Endothelial cell of umbilical vein (primary cell): ENCODE data around the gene ACVR2B. TPM values are rescaled to one million over a fixed set of nuclear protein-coding genes. Genes with fewer than 3 reads are reported as not detected.

Experiments
- BruUV-seq: library from RNA; stranded (reverse); fragments of 400-500 nt; replicated peaks from 2 replicates; lab custom pipeline; 2021; lab: Mats Ljungman, UMichigan
- CTCF ChIA-PET: fragments of 300-600, 350-600 bp; sonication (Branson Sonifier 250); formaldehyde crosslinking; loops from one replicate; lab custom pipeline; 2021; ENCODE audit warnings: antibody characterized with exemption, inconsistent platforms; lab: Charles Lee
- POLR2A ChIA-PET: fragments of 300-600, 350-600 bp; sonication (Branson Sonifier 250); formaldehyde crosslinking; loops from one replicate; lab custom pipeline; 2021; ENCODE audit warnings: antibody characterized with exemption, inconsistent platforms; lab: Charles Lee
- DNase-seq: peaks from one replicate; pipeline ENCODE4 v3.0.0-alpha.2; 2011; ENCODE audit warnings: low read depth, low spot score
- FAIRE-seq: peaks from 2 replicates; lab custom pipeline; 2011; peaks lifted over from hg19 to GRCh38; lab: Jason Lieb, UNC
- H2AFZ ChIP-seq: 2 replicates; pipeline ENCODE4 v1.6.0; 2012; ENCODE audit warnings: low read depth, low read length, control low read depth, inconsistent platforms
- H3K27ac ChIP-seq: 2 replicates; pipeline ENCODE4 v1.5.1; 2011; ENCODE audit warnings: low read depth, mild to moderate bottlenecking, control low read depth, low read length, moderate library complexity; ENCODE audit not compliant: insufficient read depth
- H3K27me3 ChIP-seq, 2 experiments: 2 replicates each; pipeline versions ENCODE4 v1.6.0 to v1.6.1; 2011; ENCODE audit warnings: low read length in 2 of 2, mixed read lengths in 1 of 2; ENCODE audit not compliant: control insufficient read depth in 2 of 2, insufficient read depth in 2 of 2
- H3K36me3 ChIP-seq, 2 experiments: 2 replicates in 1 of 2; 3 replicates in 1 of 2; pipeline ENCODE4 v1.5.1; 2011; ENCODE audit warnings: low read length in 2 of 2, mild to moderate bottlenecking in 1 of 2, moderate library complexity in 1 of 2; ENCODE audit not compliant: control insufficient read depth in 2 of 2, insufficient read depth in 2 of 2; ENCODE audit errors: extremely low read depth in 1 of 2
- H3K4me1 ChIP-seq: 3 replicates; pipeline ENCODE4 v1.5.1; 2011; ENCODE audit warnings: mild to moderate bottlenecking, low read length; ENCODE audit not compliant: control insufficient read depth, insufficient read depth; ENCODE audit errors: extremely low read depth
- H3K4me2 ChIP-seq: 2 replicates; pipeline ENCODE4 v1.6.1; 2011; ENCODE audit warnings: low read length, control low read depth, mixed read lengths; ENCODE audit not compliant: insufficient read depth
- H3K4me3 ChIP-seq, 3 experiments: fragments of 200-600 bp in 1 of 3; sonication (generic), shearing (Covaris generic) in 1 of 3; replicated peaks in 1 of 3; 2 replicates each; pipeline ENCODE4 v1.5.1; 2011 to 2016; ENCODE audit warnings: control low read depth in 3 of 3, low read length in 3 of 3, mild to moderate bottlenecking in 2 of 3, inconsistent platforms in 1 of 3, low read depth in 1 of 3, moderate library complexity in 1 of 3; ENCODE audit not compliant: insufficient read depth in 1 of 3
- H3K79me2 ChIP-seq: 2 replicates; pipeline ENCODE4 v1.6.0; 2012; ENCODE audit warnings: low read length, inconsistent platforms; ENCODE audit not compliant: control insufficient read depth, insufficient read depth
- H3K9ac ChIP-seq: replicated peaks from 2 replicates; pipeline ENCODE3; 2011; ENCODE audit warnings: low read length, control low read depth; ENCODE audit not compliant: insufficient read depth; ENCODE audit errors: extremely low read depth
- H3K9me1 ChIP-seq: replicated peaks from 3 replicates; pipeline ENCODE4 v1.6.0; 2011; ENCODE audit warnings: mild to moderate bottlenecking, low read length; ENCODE audit not compliant: control insufficient read depth, insufficient read depth; ENCODE audit errors: extremely low read depth
- H3K9me3 ChIP-seq: replicated peaks from 2 replicates; pipeline ENCODE4 v1.5.1; 2012; ENCODE audit warnings: low read length, inconsistent platforms; ENCODE audit not compliant: control insufficient read depth, insufficient read depth
- H4K20me1 ChIP-seq: replicated peaks from 2 replicates; pipeline ENCODE3; 2011; ENCODE audit warnings: mild to moderate bottlenecking, low read length; ENCODE audit not compliant: control insufficient read depth, insufficient read depth; ENCODE audit errors: extremely low read depth
- EZH2 ChIP-seq: IDR thresholded peaks from 2 replicates; pipeline ENCODE4 v1.6.1; 2012; ENCODE audit warnings: borderline replicate concordance, low read depth, mild to moderate bottlenecking, moderate library complexity, low read length, inconsistent platforms; ENCODE audit not compliant: severe bottlenecking
- FOS ChIP-seq: IDR thresholded peaks from 2 replicates; pipeline ENCODE4 v1.6.1; 2011; ENCODE audit warnings: mild to moderate bottlenecking, low read length, moderate library complexity, borderline replicate concordance; ENCODE audit not compliant: insufficient read depth
- GATA2 ChIP-seq: IDR thresholded peaks from 2 replicates; pipeline ENCODE4 v1.7.0; 2011; ENCODE audit warnings: low read depth, mild to moderate bottlenecking, moderate library complexity, mixed read lengths, low read length; ENCODE audit not compliant: insufficient read length, insufficient read depth
- JUN ChIP-seq: IDR thresholded peaks from 2 replicates; pipeline ENCODE4 v1.6.1; 2011; ENCODE audit warnings: borderline replicate concordance, low read depth; ENCODE audit not compliant: insufficient read length, insufficient read depth
- MAX ChIP-seq: IDR thresholded peaks from 2 replicates; pipeline ENCODE4 v1.6.1; 2011; ENCODE audit not compliant: insufficient read depth, insufficient read length
- MYC ChIP-seq: IDR thresholded peaks from one replicate; pipeline ENCODE4 v1.6.1; 2011; ENCODE audit warnings: mild to moderate bottlenecking, low read depth, low read length
- POLR2A ChIP-seq: IDR thresholded peaks from 2 replicates; pipeline ENCODE4 v1.6.1; 2012; ENCODE audit warnings: low read depth, mild to moderate bottlenecking, control low read depth, low read length
- POLR2AphosphoS5 ChIP-seq: IDR thresholded peaks from 2 replicates; pipeline ENCODE4 v1.6.1; 2012; ENCODE audit warnings: low read depth, mild to moderate bottlenecking, control low read depth, low read length, moderate library complexity; ENCODE audit not compliant: insufficient read depth
- dilution Hi-C: fragments of 300-500 bp; cut with MboI; formaldehyde crosslinking; loops from one replicate; pipeline ENCODE4 v1.15.0; 2019; ENCODE audit warnings: low sequenced_read_pairs; ENCODE audit not compliant: extremely low pct_ligation_motif_present
- intact Hi-C: fragments of 100-400 bp; cut with micrococcal nuclease; formaldehyde crosslinking; loops from one replicate; pipeline ENCODE4 v1.10.0; 2022
- polyA plus RNA-seq, 4 experiments: library from polyadenylated mRNA; depleted of rRNA in 3 of 4; stranded (reverse) in 3 of 4; unstranded in 1 of 4; fragments of >200 nt; gene quantifications; 2 replicates each; pipeline versions ENCODE4 v1.2.1 to v1.2.3, GENCODE V29; 2011 to 2012; ENCODE audit warnings: missing spikeins in 1 of 4
- total RNA-seq: library from RNA; stranded (reverse); gene quantifications from 2 replicates; pipeline ENCODE4 v1.2.3, GENCODE V29; 2021
- TF ChIP-seq, protein P1 (sequence below), 2 donors: IDR thresholded peaks; 1 replicate in 1 of 2; 2 replicates in 1 of 2; pipeline ENCODE4 v1.5.1; 2011; ENCODE audit warnings: low read length in 2 of 2, mild to moderate bottlenecking in 2 of 2, moderate library complexity in 2 of 2, control low read depth in 1 of 2, inconsistent platforms in 1 of 2, low read depth in 1 of 2; ENCODE audit not compliant: insufficient read depth in 1 of 2; ENCODE audit errors: extremely low read depth in 1 of 2

The ACVR2B gene
- total and polyA plus RNA-seq, 2 donors (not counting 3 experiments of a cell fraction or from before 2014, with no cell fraction given): 2.0 to 4.9 TPM

- Histone ChIP-seq H3K79me2 (peaks cover 5% of the 10 kb centered on the region), H2AFZ (no peak overlapping the region), H3K36me3 (no peaks in the 10 kb centered on the region), H4K20me1 (no peaks in the 10 kb centered on the region), H3K27me3 (no peaks in the 10 kb centered on the region), H3K9me3 (no peaks in the 10 kb centered on the region), H3K27ac (no peak overlapping the region), H3K9ac (no peak overlapping the region), H3K4me1 (peaks cover 7% of the 10 kb centered on the region), H3K4me2 (no peak overlapping the region), H3K9me1 (no peaks in the 10 kb centered on the region), H3K4me3 (no peak overlapping the region)
- intact Hi-C loops (no loop called here), dilution Hi-C loops (no loop called here)
- ChIA-PET POLR2A (no interaction called here), CTCF (interaction anchor here (0.7 to 2.2 kb wide), 6 partner anchors 28 to 351 kb away, joined by 4 to 7 read pairs (median 4); no protein-coding TSS in a partner anchor)
- FAIRE-seq: peak; percentile 8
- DNase-seq: peak; percentile 18
- TF ChIP-seq POLR2A: no peak
- no peak for TF ChIP-seq MYC
- TF ChIP-seq FOS: no peak
- TF ChIP-seq MAX: no peak
- TF ChIP-seq, protein P1, sequence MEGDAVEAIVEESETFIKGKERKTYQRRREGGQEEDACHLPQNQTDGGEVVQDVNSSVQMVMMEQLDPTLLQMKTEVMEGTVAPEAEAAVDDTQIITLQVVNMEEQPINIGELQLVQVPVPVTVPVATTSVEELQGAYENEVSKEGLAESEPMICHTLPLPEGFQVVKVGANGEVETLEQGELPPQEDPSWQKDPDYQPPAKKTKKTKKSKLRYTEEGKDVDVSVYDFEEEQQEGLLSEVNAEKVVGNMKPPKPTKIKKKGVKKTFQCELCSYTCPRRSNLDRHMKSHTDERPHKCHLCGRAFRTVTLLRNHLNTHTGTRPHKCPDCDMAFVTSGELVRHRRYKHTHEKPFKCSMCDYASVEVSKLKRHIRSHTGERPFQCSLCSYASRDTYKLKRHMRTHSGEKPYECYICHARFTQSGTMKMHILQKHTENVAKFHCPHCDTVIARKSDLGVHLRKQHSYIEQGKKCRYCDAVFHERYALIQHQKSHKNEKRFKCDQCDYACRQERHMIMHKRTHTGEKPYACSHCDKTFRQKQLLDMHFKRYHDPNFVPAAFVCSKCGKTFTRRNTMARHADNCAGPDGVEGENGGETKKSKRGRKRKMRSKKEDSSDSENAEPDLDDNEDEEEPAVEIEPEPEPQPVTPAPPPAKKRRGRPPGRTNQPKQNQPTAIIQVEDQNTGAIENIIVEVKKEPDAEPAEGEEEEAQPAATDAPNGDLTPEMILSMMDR (IDR thresholded peaks at IDR 0.05; ENCODE audit: extremely low read depth in 1 of 2, insufficient read depth in 1 of 2, low read depth in 1 of 2, low read length in 2 of 2): no peak
- TF ChIP-seq GATA2: no peak
- no peak for TF ChIP-seq EZH2
- TF ChIP-seq POLR2AphosphoS5: no peak
- no peak for TF ChIP-seq JUN
- no TSS peak for BruUV-seq
Measured at GRCh38 chr3:38493031-38493430, 39.3 kb downstream of the ACVR2B start.
